HEK293 (cell line): ENCODE results near the gene SRR.

ENCODE experiments used
- CTCF ChIP-seq: fragments of 450-650 bp; formaldehyde crosslinking; IDR thresholded peaks from 2 replicates; pipeline ENCODE4 v1.5.1; 2016; ENCODE audit warnings: missing biosample characterization, missing genetic modification characterization
- PRDM4 ChIP-seq: fragments of 450-650 bp; formaldehyde crosslinking; IDR thresholded peaks from 2 replicates; pipeline ENCODE4 v1.5.1; 2017; ENCODE audit warnings: missing biosample characterization, missing genetic modification characterization
- SP2 ChIP-seq: fragments of 450-650 bp; formaldehyde crosslinking; IDR thresholded peaks from 2 replicates; pipeline ENCODE4 v1.5.1; 2016; ENCODE audit warnings: missing biosample characterization, missing genetic modification characterization
- YY1 ChIP-seq: fragments of 450-650 bp; formaldehyde crosslinking; IDR thresholded peaks from 2 replicates; pipeline ENCODE4 v1.5.1; 2018; ENCODE audit warnings: missing biosample characterization, missing genetic modification characterization
- ZNF48 ChIP-seq: fragments of 450-650 bp; formaldehyde crosslinking; IDR thresholded peaks from 2 replicates; pipeline ENCODE4 v1.5.1; 2016; ENCODE audit warnings: missing biosample characterization, missing genetic modification characterization
- ZNF561 ChIP-seq: fragments of 450-650 bp; IDR thresholded peaks from 2 replicates; pipeline ENCODE4 v1.5.1; 2018; ENCODE audit warnings: missing biosample characterization, missing genetic modification characterization, borderline replicate concordance
- ZNF571 ChIP-seq: fragments of 450-650 bp; formaldehyde crosslinking; IDR thresholded peaks from 2 replicates; pipeline ENCODE4 v1.5.0; 2017; ENCODE audit warnings: missing biosample characterization, missing genetic modification characterization

GRCh38 chr17:2372180-2372579 lies 68.4 kb downstream of the SRR start:
- TF ChIP-seq ZNF561: no peak
- no peak for TF ChIP-seq CTCF (tag by site-specific recombination)
- no peak for TF ChIP-seq PRDM4 (tag by site-specific recombination)
- no peak for TF ChIP-seq ZNF571
- TF ChIP-seq ZNF48 (tag by site-specific recombination): no peak
- TF ChIP-seq YY1 (tag by site-specific recombination): no peak
- TF ChIP-seq SP2 (tag by site-specific recombination): no peak
